Endothelial cell (in vitro differentiated cells): ENCODE measurements around the gene GRM1. TPM values are rescaled to one million over a fixed set of nuclear protein-coding genes. Genes with fewer than 3 reads are reported as not detected.

ENCODE experiments used
- DNase-seq: peaks from one replicate; pipeline ENCODE4 v3.0.0; 2021; ENCODE audit warnings: low spot score
- H3K27ac Mint-ChIP-seq: one replicate; pipeline ENCODE4 v1.8.0; 2021; ENCODE audit warnings: mixed read lengths, inconsistent platforms; ENCODE audit not compliant: unreplicated experiment
- H3K27me3 Mint-ChIP-seq: one replicate; pipeline ENCODE4 v1.8.0; 2021; ENCODE audit warnings: mild to moderate bottlenecking, moderate library complexity, mixed read lengths, inconsistent platforms; ENCODE audit not compliant: unreplicated experiment
- H3K36me3 Mint-ChIP-seq: one replicate; pipeline ENCODE4 v1.8.0; 2021; ENCODE audit warnings: mild to moderate bottlenecking, low read depth, mixed read lengths, inconsistent platforms; ENCODE audit not compliant: unreplicated experiment
- H3K4me1 Mint-ChIP-seq: one replicate; pipeline ENCODE4 v1.8.0; 2021; ENCODE audit warnings: mild to moderate bottlenecking, mixed read lengths, inconsistent platforms; ENCODE audit not compliant: unreplicated experiment
- H3K4me3 Mint-ChIP-seq: one replicate; pipeline ENCODE4 v1.8.0; 2021; ENCODE audit warnings: mild to moderate bottlenecking, mixed read lengths, inconsistent platforms; ENCODE audit not compliant: unreplicated experiment
- H3K9me3 Mint-ChIP-seq: one replicate; pipeline ENCODE4 v1.8.0; 2021; ENCODE audit warnings: mixed read lengths, inconsistent platforms; ENCODE audit not compliant: unreplicated experiment
- CTCF ChIP-seq: fragments of 200-600 bp; sonication (generic); IDR thresholded peaks from one replicate; pipeline ENCODE4 v1.5.0; 2021; ENCODE audit warnings: antibody characterized with exemption; ENCODE audit not compliant: unreplicated experiment
- total RNA-seq: library from RNA; stranded (reverse); fragmentation: NEBNext Ultra II Directional; extraction: Animal tissue kit (Norgen Biotek cat#: 25700); gene quantifications from one replicate; pipeline ENCODE4 v1.2.1, GENCODE V29; 2021; ENCODE audit not compliant: unreplicated experiment

Gene GRM1
- total RNA-seq, 1 donor from 2014 or later, result 0.23 TPM

- no peak for TF ChIP-seq CTCF
- no peak overlapping the region for H3K4me3 Mint-ChIP-seq
- no peak overlapping the region for H3K27ac Mint-ChIP-seq
- H3K4me1 Mint-ChIP-seq, result no peaks in the 10 kb centered on the region
- H3K9me3 Mint-ChIP-seq, result no peaks in the 10 kb centered on the region
- H3K36me3 Mint-ChIP-seq, result no peaks in the 10 kb centered on the region
- DNase-seq, result no peak
- H3K27me3 Mint-ChIP-seq, result no peaks in the 10 kb centered on the region
Measured at GRCh38 chr6:146289816-146290588, 261.1 kb downstream of the GRM1 start.

- no peak for DNase-seq
- Mint-ChIP-seq H3K9me3 (no peaks in the 10 kb centered on the region), H3K27ac (no peak overlapping the region), H3K36me3 (no peaks in the 10 kb centered on the region), H3K27me3 (no peaks in the 10 kb centered on the region), H3K4me1 (no peaks in the 10 kb centered on the region), H3K4me3 (no peak overlapping the region)
- no peak for TF ChIP-seq CTCF
Measured at GRCh38 chr6:146290589-146290901, 261.7 kb downstream of the GRM1 start.

- no peak overlapping the region for H3K27ac Mint-ChIP-seq
- H3K36me3 Mint-ChIP-seq, result no peaks in the 10 kb centered on the region
- no peak for DNase-seq
- no peak for TF ChIP-seq CTCF
- no peak overlapping the region for H3K4me3 Mint-ChIP-seq
- no peaks in the 10 kb centered on the region for H3K9me3 Mint-ChIP-seq
- no peaks in the 10 kb centered on the region for H3K4me1 Mint-ChIP-seq
- H3K27me3 Mint-ChIP-seq, result no peaks in the 10 kb centered on the region
Measured at GRCh38 chr6:146292506-146292905, 263.6 kb downstream of the GRM1 start.

GRCh38 chr6:146295695-146296094 lies 266.8 kb downstream of the GRM1 start:
- H3K4me3 Mint-ChIP-seq, result no peak overlapping the region
- no peaks in the 10 kb centered on the region for H3K4me1 Mint-ChIP-seq
- no peak overlapping the region for H3K27ac Mint-ChIP-seq
- no peaks in the 10 kb centered on the region for H3K36me3 Mint-ChIP-seq
- no peak for TF ChIP-seq CTCF
- DNase-seq, result no peak
- no peaks in the 10 kb centered on the region for H3K9me3 Mint-ChIP-seq
- no peaks in the 10 kb centered on the region for H3K27me3 Mint-ChIP-seq

- no peak overlapping the region for H3K27ac Mint-ChIP-seq
- H3K4me3 Mint-ChIP-seq, result no peak overlapping the region
- no peaks in the 10 kb centered on the region for H3K9me3 Mint-ChIP-seq
- H3K4me1 Mint-ChIP-seq, result peaks cover 3% of the 10 kb centered on the region
- no peak for TF ChIP-seq CTCF
- DNase-seq, result no peak
- H3K36me3 Mint-ChIP-seq, result no peaks in the 10 kb centered on the region
- peaks cover 1% of the 10 kb centered on the region for H3K27me3 Mint-ChIP-seq
Measured at GRCh38 chr6:146297815-146298214, 269.0 kb downstream of the GRM1 start.
